Measurements from ENCODE around the gene ESD. TPM values are rescaled to one million over a fixed set of nuclear protein-coding genes. Genes with fewer than 3 reads are reported as not detected.

ESD gene
- total and polyA plus RNA-seq, 2 of the 13 experiments (the other 11 are each of a cell fraction or from before 2014, with no cell fraction given): 118 to 147 TPM

GRCh38 chr13:46796515-46797474 is at the start of gene ESD (continued):
- TF ChIP-seq THAP7 (CRISPR knock-in tag; IDR thresholded peaks at IDR 0.05) (no peak; the same call in 1 of the 2 replicates), CHD4 (IDR thresholded peaks at IDR 0.05; ENCODE audit: borderline replicate concordance, low read length) (0 out of 2 replicates have a peak, but pooled peaks have one; percentile 27), DMAP1 (CRISPR knock-in tag; IDR thresholded peaks at IDR 0.05) (peak; percentile 96), MAF1 (CRISPR knock-in tag; IDR thresholded peaks at IDR 0.05; ENCODE audit: borderline replicate concordance) (no peak; the same call in 1 of the 2 replicates), KLF16 (CRISPR knock-in tag; IDR thresholded peaks at IDR 0.05) (peak in 1 of 2 experiments; percentile 90; a peak in 2 of 4 replicates), CEBPZ (IDR thresholded peaks at IDR 0.05; ENCODE audit: low read length) (no peak), HMG20B (CRISPR knock-in tag; conservative IDR thresholded peaks at IDR 0.05) (no peak; the same call in 1 of the 2 replicates), ZNF670 (CRISPR knock-in tag; IDR thresholded peaks at IDR 0.05; ENCODE audit: borderline replicate concordance) (peak; percentile 81; the same call in 1 of the 2 replicates), SALL2 (CRISPR knock-in tag; IDR thresholded peaks at IDR 0.05) (peak; percentile 64; the same call in 1 of the 2 replicates), NKX3-1 (CRISPR knock-in tag; IDR thresholded peaks at IDR 0.05) (0 out of 2 replicates have a peak, but pooled peaks have one; percentile 41), GLI4 (CRISPR knock-in tag; IDR thresholded peaks at IDR 0.05; ENCODE audit: borderline replicate concordance) (peak; percentile 86; the same call in 1 of the 2 replicates), HOMEZ (CRISPR knock-in tag; IDR thresholded peaks at IDR 0.05; ENCODE audit: low read depth) (peak; percentile 53; the same call in 1 of the 2 replicates), ZFP36 (IDR thresholded peaks at IDR 0.05; ENCODE audit: borderline replicate concordance, low read depth, low read length, partially characterized antibody) (no peak), ZNF768 (CRISPR knock-in tag; IDR thresholded peaks at IDR 0.05) (peak; percentile 69; the same call in 1 of the 2 replicates), NFIC (IDR thresholded peaks at IDR 0.05; ENCODE audit: low read length) (no peak), MAX (IDR thresholded peaks at IDR 0.05) (peak; percentile 96), RAD21 (CRISPR knock-in tag; IDR thresholded peaks at IDR 0.05) (no peak), GATAD1 (CRISPR knock-in tag; IDR thresholded peaks at IDR 0.05) (peak; percentile 52; the same call in 1 of the 2 replicates), ZBTB7B (CRISPR knock-in tag; IDR thresholded peaks at IDR 0.05) (peak; percentile 41; the same call in 1 of the 2 replicates), THRA (CRISPR knock-in tag; IDR thresholded peaks at IDR 0.05; ENCODE audit: borderline replicate concordance) (peak; percentile 33; the same call in 1 of the 2 replicates), PRPF4 (IDR thresholded peaks at IDR 0.05; ENCODE audit: low read depth, low read length, poor library complexity, severe bottlenecking) (no peak), ZNF143 (CRISPR knock-in tag; IDR thresholded peaks at IDR 0.05) (peak; percentile 85)
